HEK293T (cell line): ENCODE data around the gene PAM16.

Source experiments
- BHLHE40 ChIP-seq: fragments of 450-650 bp; IDR thresholded peaks from 2 replicates; pipeline ENCODE4 v1.6.1; 2016; ENCODE audit warnings: mild to moderate bottlenecking, moderate library complexity, borderline replicate concordance
- ELF4 ChIP-seq: fragments of 450-650 bp; IDR thresholded peaks from 2 replicates; pipeline ENCODE4 v1.6.1; 2017; ENCODE audit warnings: antibody characterized with exemption
- FOXA1 ChIP-seq: fragments of 450-650 bp; IDR thresholded peaks from 2 replicates; pipeline ENCODE4 v1.6.1; 2016; ENCODE audit warnings: mild to moderate bottlenecking
- FOXM1 ChIP-seq: fragments of 450-650 bp; IDR thresholded peaks from 2 replicates; pipeline ENCODE4 v1.6.1; 2017; ENCODE audit warnings: mild to moderate bottlenecking, borderline replicate concordance
- L3MBTL2 ChIP-seq: fragments of 450-650 bp; conservative IDR thresholded peaks from 2 replicates; pipeline ENCODE4 v1.6.1; 2016; ENCODE audit warnings: mild to moderate bottlenecking
- NFRKB ChIP-seq: fragments of 450-650 bp; IDR thresholded peaks from 2 replicates; pipeline ENCODE4 v1.6.1; 2016; ENCODE audit warnings: mild to moderate bottlenecking, moderate library complexity
- SP1 ChIP-seq: fragments of 450-650 bp; IDR thresholded peaks from 2 replicates; pipeline ENCODE4 v1.6.1; 2017
- TARDBP ChIP-seq: fragments of 450-650 bp; IDR thresholded peaks from 2 replicates; pipeline ENCODE4 v1.6.1; 2016
- ZNF384 ChIP-seq: fragments of 450-650 bp; IDR thresholded peaks from 2 replicates; pipeline ENCODE4 v1.6.1; 2016
- TF ChIP-seq, protein P1 (sequence below): fragments of 450-650 bp; IDR thresholded peaks from 2 replicates; pipeline ENCODE4 v1.6.1; 2016

- TF ChIP-seq FOXM1 (no peak), BHLHE40 (no peak), FOXA1 (no peak), ELF4 (no peak), TARDBP (no peak), SP1 (no peak), ZNF384 (no peak), NFRKB (no peak), L3MBTL2 (no peak)
- TF ChIP-seq, protein P1, sequence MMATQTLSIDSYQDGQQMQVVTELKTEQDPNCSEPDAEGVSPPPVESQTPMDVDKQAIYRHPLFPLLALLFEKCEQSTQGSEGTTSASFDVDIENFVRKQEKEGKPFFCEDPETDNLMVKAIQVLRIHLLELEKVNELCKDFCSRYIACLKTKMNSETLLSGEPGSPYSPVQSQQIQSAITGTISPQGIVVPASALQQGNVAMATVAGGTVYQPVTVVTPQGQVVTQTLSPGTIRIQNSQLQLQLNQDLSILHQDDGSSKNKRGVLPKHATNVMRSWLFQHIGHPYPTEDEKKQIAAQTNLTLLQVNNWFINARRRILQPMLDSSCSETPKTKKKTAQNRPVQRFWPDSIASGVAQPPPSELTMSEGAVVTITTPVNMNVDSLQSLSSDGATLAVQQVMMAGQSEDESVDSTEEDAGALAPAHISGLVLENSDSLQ = no peak
Observed at GRCh38 chr16:4316108-4316863, 34.8 kb downstream of the PAM16 start.
